AG09309 (cell line): ENCODE measurements around the gene POLN.

Experiments
- DNase-seq: peaks from one replicate; pipeline ENCODE4 v3.0.0-alpha.2; 2010; ENCODE audit warnings: low read depth
- H3K4me3 ChIP-seq: 2 replicates; pipeline ENCODE4 v1.5.1; 2011; ENCODE audit warnings: mild to moderate bottlenecking, low read depth, low read length, moderate library complexity; ENCODE audit not compliant: control insufficient read depth
- CTCF ChIP-seq: IDR thresholded peaks from 2 replicates; pipeline ENCODE4 v1.5.1; 2011; ENCODE audit warnings: mild to moderate bottlenecking, low read depth, low read length, inconsistent platforms; ENCODE audit not compliant: insufficient read depth, control insufficient read depth; ENCODE audit errors: missing control alignments

Gene POLN

DNA sequence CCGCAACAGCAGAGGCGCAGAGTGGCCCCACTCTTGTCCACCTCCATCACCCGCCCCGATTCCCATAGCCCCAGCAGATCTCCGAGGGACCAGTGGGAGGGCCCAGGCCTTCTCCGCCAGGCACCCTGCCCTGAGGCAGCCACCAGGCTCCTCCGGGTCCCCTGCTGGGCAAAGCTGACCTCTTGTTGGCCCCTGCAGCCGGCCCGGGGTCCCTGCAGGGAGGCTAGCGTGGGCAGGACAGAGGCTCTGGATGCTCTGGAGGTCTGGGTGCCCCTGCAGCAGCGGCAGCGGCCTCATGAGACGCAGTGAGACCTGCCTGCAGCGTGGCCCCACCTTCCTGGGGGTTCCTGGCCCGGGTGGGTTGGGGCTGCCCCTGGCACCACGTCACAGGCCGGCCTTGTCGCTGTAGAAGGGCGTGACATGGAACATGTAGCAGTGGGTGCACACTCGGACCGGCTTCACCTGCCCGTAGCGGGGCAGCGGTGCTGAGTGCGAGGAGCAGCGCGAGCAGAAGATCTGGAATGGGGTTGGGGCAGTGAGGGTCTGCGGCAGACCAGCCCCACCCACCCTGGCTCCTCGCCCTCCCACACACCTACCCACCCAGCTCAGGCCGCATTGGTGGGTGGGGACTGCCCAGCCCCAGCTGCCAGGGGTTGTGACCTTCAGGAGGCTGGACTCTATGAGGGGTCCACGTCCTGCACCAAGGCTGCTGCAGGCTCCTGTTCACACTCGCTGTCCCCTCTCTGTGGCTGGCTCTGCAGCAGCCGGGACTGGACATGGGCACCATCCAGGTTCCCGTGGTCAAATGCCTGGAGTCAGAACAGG is 28.6 kb upstream of the POLN start:
- H3K4me3 ChIP-seq = no peak overlapping the region
- no peak for DNase-seq
- TF ChIP-seq CTCF = no peak

GRCh38 chr4:2269618-2270163 is 27.8 kb upstream of the POLN start:
- no peak for DNase-seq
- TF ChIP-seq CTCF = no peak

DNA sequence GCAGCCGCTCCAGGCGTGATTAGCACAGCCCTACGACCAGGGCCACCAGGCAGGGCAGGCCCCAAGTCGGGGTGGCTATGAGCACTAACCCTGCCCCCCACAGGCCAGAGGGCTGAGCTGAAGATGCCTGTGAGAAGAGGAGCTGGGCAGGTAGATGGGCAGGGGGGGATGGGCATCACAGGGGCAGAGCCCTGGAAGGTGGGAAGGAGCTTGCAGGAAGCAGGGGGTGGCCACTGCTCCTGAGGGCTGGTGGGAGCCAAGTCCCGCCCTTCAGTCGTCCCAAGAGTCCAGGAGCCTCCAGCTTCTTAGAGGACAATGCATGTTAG is 27.2 kb upstream of the POLN start:
- TF ChIP-seq CTCF = no peak
- no peak for DNase-seq
- H3K4me3 ChIP-seq = no peak overlapping the region

More at GRCh38 chr4:2269618-2270163, 27.8 kb upstream of the POLN start:
- H3K4me3 ChIP-seq = no peak overlapping the region

DNA sequence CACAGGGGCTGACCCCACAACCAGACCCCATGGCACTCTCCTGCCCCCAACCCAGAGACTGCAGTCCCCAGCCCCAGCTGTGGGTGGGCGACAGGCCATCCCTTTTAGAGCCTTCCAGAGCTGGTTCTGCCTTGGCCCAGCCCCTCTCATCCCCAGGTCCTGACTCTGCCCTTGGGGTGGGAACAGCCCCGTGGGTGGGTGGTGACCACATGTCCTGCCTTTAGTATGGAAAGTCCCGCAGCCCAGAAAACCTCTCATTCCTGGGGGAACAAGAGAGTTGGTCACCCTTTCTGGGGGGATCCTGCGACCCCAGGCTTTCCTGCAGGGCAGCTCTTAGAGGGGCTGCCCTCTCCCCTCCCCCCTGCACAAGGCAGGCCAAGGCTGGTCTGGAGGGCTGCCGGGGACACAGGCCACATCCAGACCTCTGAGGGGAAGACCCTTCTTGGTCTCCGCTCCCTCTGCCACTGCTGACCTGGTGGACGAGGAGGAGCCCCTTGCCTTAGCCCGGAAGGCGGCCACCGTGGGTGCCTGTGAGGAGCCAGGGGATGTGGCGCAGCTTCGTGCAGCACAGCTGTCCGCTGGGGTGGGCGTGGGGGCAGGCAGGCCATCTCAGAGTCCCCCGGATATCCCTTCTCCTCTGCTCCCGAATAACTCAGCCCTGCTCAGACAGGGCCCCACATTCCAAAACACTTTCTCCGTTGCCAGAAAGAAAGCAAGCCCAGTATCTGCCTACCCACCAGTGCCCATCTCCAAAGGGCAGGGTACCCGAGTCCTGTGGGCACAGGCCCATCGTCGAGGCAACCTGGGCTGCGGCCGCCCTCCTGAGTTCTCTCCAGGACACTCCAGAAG is 26.7 kb upstream of the POLN start:
- no peak for DNase-seq
- no peak overlapping the region for H3K4me3 ChIP-seq
- TF ChIP-seq CTCF = no peak

DNA sequence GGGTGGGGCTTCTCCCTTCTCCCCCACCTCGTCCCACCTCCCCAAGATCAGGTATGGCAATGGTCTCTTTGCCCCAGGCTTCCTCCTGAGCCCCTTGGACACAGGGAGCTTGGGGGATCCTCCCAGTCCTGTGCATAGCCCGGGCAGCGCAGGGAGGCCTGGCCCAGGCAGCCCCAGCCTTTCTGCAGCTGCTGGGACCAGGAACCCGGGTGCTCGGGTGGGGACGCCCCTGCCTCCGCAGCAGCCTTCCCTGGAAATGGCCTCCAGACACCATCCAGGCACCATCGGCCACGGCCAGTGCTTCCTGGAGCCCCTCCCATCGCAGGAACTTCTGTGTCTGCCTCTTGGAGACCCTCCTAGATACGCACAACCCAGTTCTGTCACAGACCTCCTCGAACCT is 25.9 kb upstream of the POLN start:
- no peak overlapping the region for H3K4me3 ChIP-seq
- no peak for DNase-seq
- TF ChIP-seq CTCF = no peak

GRCh38 chr4:2267320-2267811 is 25.4 kb upstream of the POLN start:
- H3K4me3 ChIP-seq = no peak overlapping the region
- TF ChIP-seq CTCF = no peak
- no peak for DNase-seq
